Activated naive CD8-positive, alpha-beta T cell treated with anti-CD3 and anti-CD28 coated beads, Interleukin-2, amount 10 ng/mL, durations not matched to agents 7 days and 5 days (primary cell): Measurements from ENCODE around the gene ATP2B3. TPM values are rescaled to one million over a fixed set of nuclear protein-coding genes. Genes with fewer than 3 reads are reported as not detected.

ENCODE experiments used
- ATAC-seq: fragments of 150-1000 bp; cut with Tn5 transposase; one replicate; pipeline ENCODE4 v1.10.0; 2021; ENCODE audit warnings: low read depth, moderate library complexity
- POLR2A ChIA-PET: fragments of 350-600 bp; sonication (Branson Sonifier 250); formaldehyde crosslinking; loops from one replicate; lab custom pipeline; 2021; ENCODE audit warnings: antibody characterized with exemption; lab: Charles Lee
- DNase-seq: peaks from one replicate; pipeline ENCODE4 v3.0.0; 2021
- H3K27ac Mint-ChIP-seq: one replicate; pipeline ENCODE4 v1.8.0; 2022; ENCODE audit warnings: mild to moderate bottlenecking, mixed read lengths
- H3K27me3 Mint-ChIP-seq: one replicate; pipeline ENCODE4 v1.8.0; 2022; ENCODE audit warnings: mild to moderate bottlenecking, moderate library complexity, mixed read lengths
- H3K36me3 Mint-ChIP-seq: one replicate; pipeline ENCODE4 v1.8.0; 2021; ENCODE audit warnings: mild to moderate bottlenecking, mixed read lengths
- H3K4me1 Mint-ChIP-seq: one replicate; pipeline ENCODE4 v1.8.0; 2021; ENCODE audit warnings: mixed read lengths
- H3K4me3 Mint-ChIP-seq: one replicate; pipeline ENCODE4 v1.8.0; 2022; ENCODE audit warnings: mild to moderate bottlenecking, moderate library complexity, mixed read lengths
- H3K9me3 Mint-ChIP-seq: one replicate; pipeline ENCODE4 v1.8.0; 2021; ENCODE audit warnings: mixed read lengths
- total RNA-seq, 2 experiments: library from RNA; stranded (reverse); gene quantifications; one replicate each; pipeline ENCODE4 v1.2.3, GENCODE V29; 2021

Gene ATP2B3
- total RNA-seq, 2 experiments from 2014 or later, result not detected

- Mint-ChIP-seq H3K9me3 (no peaks in the 10 kb centered on the region), H3K27me3 (peaks cover 14% of the 10 kb centered on the region), H3K27ac (no peak overlapping the region), H3K36me3 (no peaks in the 10 kb centered on the region), H3K4me1 (peaks cover 3% of the 10 kb centered on the region), H3K4me3 (no peak overlapping the region)
- ATAC-seq (no peak), DNase-seq (no peak)
- POLR2A ChIA-PET, result no interaction called here
Observed at GRCh38 chrX:153520287-153520917, 3.0 kb downstream of the ATP2B3 start.

DNA sequence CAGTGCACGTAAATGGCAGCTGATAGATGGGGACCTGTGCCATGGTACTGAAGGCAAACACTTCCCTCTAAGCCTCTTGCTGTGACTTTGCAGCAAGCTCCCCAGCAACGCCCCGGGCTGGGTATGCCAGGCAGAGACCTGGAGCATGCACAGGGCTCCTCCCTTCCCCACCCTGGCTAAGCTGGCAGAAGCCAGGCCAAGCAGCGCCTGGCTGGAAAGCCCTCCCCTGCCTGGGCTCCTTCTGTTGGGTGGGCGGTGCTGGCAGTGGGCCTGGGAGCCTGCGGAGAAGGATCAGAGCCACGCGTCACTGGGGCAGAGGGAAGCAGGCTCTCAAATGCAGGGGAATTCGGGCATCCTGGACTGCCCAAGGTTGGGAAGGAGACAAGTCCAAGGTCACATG, 3.6 kb downstream of the ATP2B3 start:
- Mint-ChIP-seq H3K9me3 (no peaks in the 10 kb centered on the region), H3K27ac (no peak overlapping the region), H3K27me3 (peaks cover 10% of the 10 kb centered on the region), H3K4me3 (no peak overlapping the region), H3K36me3 (no peaks in the 10 kb centered on the region), H3K4me1 (peaks cover 1% of the 10 kb centered on the region)
- DNase-seq, result no peak
- ATAC-seq, result no peak
- POLR2A ChIA-PET, result no interaction called here

- H3K27me3 Mint-ChIP-seq, result peaks cover 5% of the 10 kb centered on the region
- H3K9me3 Mint-ChIP-seq, result no peaks in the 10 kb centered on the region
- POLR2A ChIA-PET, result no interaction called here
- DNase-seq, result no peak
- H3K27ac Mint-ChIP-seq, result no peak overlapping the region
- H3K4me3 Mint-ChIP-seq, result no peak overlapping the region
- no peaks in the 10 kb centered on the region for H3K36me3 Mint-ChIP-seq
- H3K4me1 Mint-ChIP-seq, result no peaks in the 10 kb centered on the region
- ATAC-seq, result no peak
Observed at GRCh38 chrX:153522259-153522658, 4.8 kb downstream of the ATP2B3 start.

DNA sequence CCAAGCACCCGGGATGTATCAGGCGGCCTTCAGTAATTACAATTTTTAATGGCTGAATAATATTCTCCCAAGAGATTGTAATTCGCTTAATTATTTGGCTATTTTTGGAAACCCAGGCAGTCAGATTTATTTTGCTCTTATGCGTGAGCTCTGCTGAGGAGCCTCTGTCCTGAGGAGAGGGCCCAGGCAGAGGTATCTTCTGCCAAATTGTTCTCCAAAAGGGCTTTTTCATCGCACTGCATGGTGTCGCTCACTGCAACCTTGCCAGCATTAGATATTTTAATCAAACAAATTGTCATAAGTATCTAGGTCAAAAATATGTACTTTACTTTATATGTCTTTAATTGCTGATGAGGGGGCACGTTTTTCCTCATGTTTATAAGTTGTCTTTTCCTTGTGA, 5.8 kb downstream of the ATP2B3 start:
- no peaks in the 10 kb centered on the region for H3K36me3 Mint-ChIP-seq
- ATAC-seq, result no peak
- H3K9me3 Mint-ChIP-seq, result no peaks in the 10 kb centered on the region
- POLR2A ChIA-PET, result no interaction called here
- DNase-seq, result no peak
- peaks cover 4% of the 10 kb centered on the region for H3K27me3 Mint-ChIP-seq
- H3K27ac Mint-ChIP-seq, result no peak overlapping the region
- H3K4me1 Mint-ChIP-seq, result no peaks in the 10 kb centered on the region
- H3K4me3 Mint-ChIP-seq, result no peak overlapping the region

DNA sequence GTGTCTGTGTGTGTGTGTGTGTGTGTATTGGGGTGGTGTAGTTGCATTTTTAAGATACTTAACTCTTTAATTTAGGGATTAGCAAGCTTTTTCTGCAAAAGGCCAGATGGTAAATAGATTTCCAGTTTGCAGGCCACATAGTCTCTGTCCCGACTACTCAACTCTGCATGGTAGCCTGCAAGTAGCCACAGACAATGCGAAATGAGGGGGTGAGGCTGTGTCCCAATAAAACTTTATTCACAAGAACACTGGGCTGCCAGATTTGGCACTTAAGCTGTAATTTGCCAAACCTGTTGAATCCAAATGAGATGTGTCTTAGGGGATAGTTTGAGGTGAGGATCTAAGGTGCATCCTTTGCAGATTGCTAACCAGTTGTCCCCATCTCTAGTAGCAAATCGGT, 6.8 kb downstream of the ATP2B3 start:
- no peak for ATAC-seq
- Mint-ChIP-seq H3K9me3 (no peaks in the 10 kb centered on the region), H3K27me3 (no peaks in the 10 kb centered on the region), H3K4me1 (no peaks in the 10 kb centered on the region), H3K27ac (no peak overlapping the region), H3K36me3 (no peaks in the 10 kb centered on the region), H3K4me3 (no peak overlapping the region)
- DNase-seq, result no peak
- POLR2A ChIA-PET, result no interaction called here

GRCh38 chrX:153525451-153525850, 8.0 kb downstream of the ATP2B3 start:
- no peaks in the 10 kb centered on the region for H3K27me3 Mint-ChIP-seq

DNA sequence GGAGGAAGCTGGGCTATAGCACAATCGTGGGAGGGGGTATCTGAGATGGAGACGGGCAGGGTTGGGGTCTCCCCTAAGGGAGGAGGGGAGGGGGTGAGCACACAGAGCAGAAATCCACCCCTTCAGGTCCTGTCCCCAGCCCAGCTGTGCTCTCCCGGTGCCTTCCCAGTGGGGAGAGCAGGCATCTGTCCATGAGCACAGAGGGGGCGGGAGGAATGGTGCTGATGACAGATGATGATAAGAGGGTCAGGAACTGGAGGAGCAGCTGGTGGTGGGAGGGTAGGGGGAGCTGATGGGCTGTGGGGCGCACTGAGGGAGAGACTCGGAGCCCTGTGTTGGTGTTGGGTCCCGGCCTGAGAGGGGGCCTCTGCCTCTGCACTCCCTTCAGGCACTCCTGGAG, 8.6 kb downstream of the ATP2B3 start:
- no peak for ATAC-seq
- Mint-ChIP-seq H3K4me3 (no peak overlapping the region), H3K27ac (no peak overlapping the region)

More at GRCh38 chrX:153525451-153525850, 8.0 kb downstream of the ATP2B3 start:
- no peak for ATAC-seq
- DNase-seq, result no peak
- no peak overlapping the region for H3K4me3 Mint-ChIP-seq
- H3K9me3 Mint-ChIP-seq, result no peaks in the 10 kb centered on the region
- no peaks in the 10 kb centered on the region for H3K4me1 Mint-ChIP-seq
- H3K36me3 Mint-ChIP-seq, result no peaks in the 10 kb centered on the region
- POLR2A ChIA-PET, result no interaction called here
- H3K27ac Mint-ChIP-seq, result no peak overlapping the region

DNA sequence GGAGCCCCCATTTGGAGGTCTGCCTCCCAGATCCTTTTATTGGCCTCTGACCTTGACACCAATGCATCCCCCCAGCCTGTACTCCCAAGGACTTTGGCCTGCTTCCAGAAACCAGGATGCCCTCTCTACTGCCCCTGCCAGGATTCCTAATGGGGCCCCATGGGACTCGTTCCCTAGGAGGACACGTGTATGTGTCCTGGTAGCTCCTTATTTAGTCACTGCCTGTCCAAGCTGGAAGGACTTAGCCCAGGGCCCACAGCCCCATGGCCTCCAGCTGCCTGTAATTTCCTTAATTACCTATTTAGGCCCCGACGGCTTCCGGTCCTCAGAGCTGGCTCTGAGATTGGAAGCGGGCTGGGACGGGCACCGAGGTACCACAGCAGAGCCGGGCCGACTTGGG, 9.4 kb downstream of the ATP2B3 start:
- ATAC-seq, result no peak
- Mint-ChIP-seq H3K9me3 (no peaks in the 10 kb centered on the region), H3K27ac (no peak overlapping the region), H3K4me1 (no peaks in the 10 kb centered on the region), H3K36me3 (no peaks in the 10 kb centered on the region), H3K4me3 (no peak overlapping the region), H3K27me3 (no peaks in the 10 kb centered on the region)
- no peak for DNase-seq
- POLR2A ChIA-PET, result no interaction called here

More for the DNA sequence above, 8.6 kb downstream of the ATP2B3 start:
- H3K4me1 Mint-ChIP-seq, result no peaks in the 10 kb centered on the region
- H3K27me3 Mint-ChIP-seq, result no peaks in the 10 kb centered on the region
- H3K36me3 Mint-ChIP-seq, result no peaks in the 10 kb centered on the region
- no peak for DNase-seq
- POLR2A ChIA-PET, result no interaction called here
- H3K9me3 Mint-ChIP-seq, result no peaks in the 10 kb centered on the region

GRCh38 chrX:153527208-153527607, 9.8 kb downstream of the ATP2B3 start:
- Mint-ChIP-seq H3K9me3 (no peaks in the 10 kb centered on the region), H3K27ac (no peak overlapping the region), H3K4me1 (no peaks in the 10 kb centered on the region), H3K36me3 (no peaks in the 10 kb centered on the region), H3K4me3 (no peak overlapping the region), H3K27me3 (no peaks in the 10 kb centered on the region)
- ATAC-seq, result no peak
- POLR2A ChIA-PET, result no interaction called here
- no peak for DNase-seq

DNA sequence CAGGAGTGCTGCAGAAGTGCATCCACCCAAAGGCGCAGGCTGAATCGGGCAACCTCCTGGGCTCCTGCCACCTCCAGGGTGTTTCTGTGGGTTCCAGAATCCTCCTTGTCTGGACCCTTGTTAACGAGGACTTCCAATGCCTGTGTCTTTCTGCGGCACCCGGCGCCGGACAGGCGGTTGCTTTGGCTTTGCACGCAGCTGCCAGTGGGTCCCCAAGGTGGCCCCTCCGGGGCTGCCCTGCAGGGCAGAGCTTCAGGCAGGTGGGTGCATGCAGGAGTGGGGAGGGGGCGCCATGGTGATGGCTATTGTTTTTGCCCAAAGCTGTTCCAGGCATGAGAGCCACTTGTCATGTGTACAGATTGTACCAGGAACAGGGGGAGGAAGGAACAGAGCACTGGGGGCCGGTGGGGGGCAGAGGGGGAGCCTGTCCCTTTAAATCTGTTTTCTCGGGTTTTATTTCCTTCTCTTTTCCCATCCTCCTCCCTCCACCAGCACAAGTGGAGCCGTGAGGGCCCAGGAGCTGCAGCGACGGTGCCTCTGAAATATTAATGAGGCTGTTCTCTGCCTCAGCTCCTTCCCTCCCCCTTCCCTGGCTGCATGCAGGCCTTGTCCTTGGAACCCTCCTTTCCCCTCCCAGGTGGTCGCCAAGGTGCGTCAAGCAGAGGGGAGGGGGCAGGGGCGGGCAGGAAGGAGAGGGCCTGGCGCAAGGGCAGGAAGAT, 13.1 kb downstream of the ATP2B3 start:
- no peak overlapping the region for H3K4me3 Mint-ChIP-seq
- DNase-seq (no peak), ATAC-seq (no peak)
- H3K4me1 Mint-ChIP-seq, result no peaks in the 10 kb centered on the region
- H3K9me3 Mint-ChIP-seq, result no peaks in the 10 kb centered on the region
- no peaks in the 10 kb centered on the region for H3K36me3 Mint-ChIP-seq
- H3K27me3 Mint-ChIP-seq, result no peaks in the 10 kb centered on the region
- POLR2A ChIA-PET, result no interaction called here
- H3K27ac Mint-ChIP-seq, result no peak overlapping the region

GRCh38 chrX:153533091-153533490, 15.6 kb downstream of the ATP2B3 start:
- no peak overlapping the region for H3K27ac Mint-ChIP-seq
- H3K9me3 Mint-ChIP-seq, result no peaks in the 10 kb centered on the region
- DNase-seq (no peak), ATAC-seq (no peak)
- no peaks in the 10 kb centered on the region for H3K36me3 Mint-ChIP-seq
- H3K27me3 Mint-ChIP-seq, result no peaks in the 10 kb centered on the region
- no peaks in the 10 kb centered on the region for H3K4me1 Mint-ChIP-seq
- no peak overlapping the region for H3K4me3 Mint-ChIP-seq
- POLR2A ChIA-PET, result no interaction called here

DNA sequence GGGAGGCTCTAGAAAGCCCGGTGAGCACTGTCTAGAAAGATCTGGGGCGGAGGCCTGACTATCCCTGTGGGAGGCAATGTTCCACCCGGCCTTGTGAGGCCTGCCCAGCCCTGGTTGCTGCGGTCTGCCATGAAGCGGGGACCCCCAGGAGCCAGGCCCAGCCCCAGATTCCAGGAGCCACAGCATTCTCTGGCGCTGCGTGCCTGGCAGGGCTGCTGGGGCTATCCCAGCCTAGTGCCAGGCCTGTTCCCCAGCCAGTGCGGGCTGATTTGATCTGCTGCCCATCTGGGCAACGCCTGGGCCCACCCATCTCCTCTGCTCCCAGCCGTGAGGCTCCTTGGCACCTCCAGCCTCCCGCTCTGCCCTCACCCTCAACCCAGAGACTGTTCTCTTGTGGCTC, 19.6 kb downstream of the ATP2B3 start:
- Mint-ChIP-seq H3K27ac (no peak overlapping the region), H3K4me1 (no peaks in the 10 kb centered on the region), H3K9me3 (no peaks in the 10 kb centered on the region), H3K36me3 (no peaks in the 10 kb centered on the region), H3K4me3 (no peak overlapping the region), H3K27me3 (no peaks in the 10 kb centered on the region)
- POLR2A ChIA-PET, result no interaction called here
- no peak for ATAC-seq
- no peak for DNase-seq

GRCh38 chrX:153537526-153538295, 20.3 kb downstream of the ATP2B3 start:
- no peaks in the 10 kb centered on the region for H3K4me1 Mint-ChIP-seq
- DNase-seq, result no peak
- no peaks in the 10 kb centered on the region for H3K9me3 Mint-ChIP-seq
- H3K4me3 Mint-ChIP-seq, result no peak overlapping the region
- H3K36me3 Mint-ChIP-seq, result no peaks in the 10 kb centered on the region
- POLR2A ChIA-PET, result no interaction called here
- no peak overlapping the region for H3K27ac Mint-ChIP-seq
- H3K27me3 Mint-ChIP-seq, result no peaks in the 10 kb centered on the region
- no peak for ATAC-seq

DNA sequence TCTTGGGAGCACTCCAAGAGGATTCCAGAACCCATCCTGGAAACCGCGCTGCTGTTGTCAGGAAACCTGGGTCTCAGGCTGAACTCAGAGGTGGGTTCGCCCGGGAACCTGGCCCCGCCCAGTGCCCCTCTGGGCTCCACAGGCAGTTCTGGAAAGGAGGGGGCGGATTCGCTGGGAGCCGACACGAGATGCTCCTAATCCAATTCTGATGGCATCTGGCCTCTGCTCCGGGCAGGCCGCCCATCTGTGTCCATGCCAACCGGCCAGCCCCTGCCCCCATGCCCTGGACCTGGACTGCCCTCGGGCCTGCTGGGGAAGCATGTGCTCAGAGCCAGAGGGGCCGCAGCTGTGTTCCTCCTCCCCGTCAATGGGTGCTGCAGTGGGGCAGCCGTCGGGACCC, 21.0 kb downstream of the ATP2B3 start:
- Mint-ChIP-seq H3K36me3 (no peaks in the 10 kb centered on the region), H3K4me1 (no peaks in the 10 kb centered on the region), H3K9me3 (no peaks in the 10 kb centered on the region), H3K4me3 (no peak overlapping the region), H3K27me3 (no peaks in the 10 kb centered on the region), H3K27ac (no peak overlapping the region)
- ATAC-seq (no peak), DNase-seq (no peak)
- POLR2A ChIA-PET, result no interaction called here
